Panc1 (cell line): ENCODE results near the gene INPP5D.

Experiments used
- CTCF ChIP-seq: fragments of 450-650 bp; IDR thresholded peaks from 2 replicates; pipeline ENCODE4 v1.5.1; 2017; ENCODE audit warnings: mild to moderate bottlenecking
- POLR2AphosphoS5 ChIP-seq: IDR thresholded peaks from 2 replicates; pipeline ENCODE4 v1.6.1; 2012; ENCODE audit warnings: mild to moderate bottlenecking, low read depth, low read length, moderate library complexity
- SIN3A ChIP-seq: IDR thresholded peaks from 2 replicates; pipeline ENCODE4 v1.6.1; 2012; ENCODE audit warnings: low read depth, mild to moderate bottlenecking, low read length, moderate library complexity, borderline replicate concordance; ENCODE audit not compliant: insufficient read depth
- TF ChIP-seq, protein P1 (sequence below), 2 experiments: IDR thresholded peaks; 2 replicates each; pipeline ENCODE4 v1.6.1; 2011 to 2012; ENCODE audit warnings: low read depth in 2 of 2, control low read depth in 1 of 2, low read length in 1 of 2, mild to moderate bottlenecking in 1 of 2, moderate library complexity in 1 of 2; ENCODE audit not compliant: insufficient read depth in 1 of 2

GRCh38 chr2:233185330-233185729 is 125.2 kb downstream of the INPP5D start:
- TF ChIP-seq SIN3A (no peak), CTCF (no peak), POLR2AphosphoS5 (no peak)
- TF ChIP-seq, protein P1, sequence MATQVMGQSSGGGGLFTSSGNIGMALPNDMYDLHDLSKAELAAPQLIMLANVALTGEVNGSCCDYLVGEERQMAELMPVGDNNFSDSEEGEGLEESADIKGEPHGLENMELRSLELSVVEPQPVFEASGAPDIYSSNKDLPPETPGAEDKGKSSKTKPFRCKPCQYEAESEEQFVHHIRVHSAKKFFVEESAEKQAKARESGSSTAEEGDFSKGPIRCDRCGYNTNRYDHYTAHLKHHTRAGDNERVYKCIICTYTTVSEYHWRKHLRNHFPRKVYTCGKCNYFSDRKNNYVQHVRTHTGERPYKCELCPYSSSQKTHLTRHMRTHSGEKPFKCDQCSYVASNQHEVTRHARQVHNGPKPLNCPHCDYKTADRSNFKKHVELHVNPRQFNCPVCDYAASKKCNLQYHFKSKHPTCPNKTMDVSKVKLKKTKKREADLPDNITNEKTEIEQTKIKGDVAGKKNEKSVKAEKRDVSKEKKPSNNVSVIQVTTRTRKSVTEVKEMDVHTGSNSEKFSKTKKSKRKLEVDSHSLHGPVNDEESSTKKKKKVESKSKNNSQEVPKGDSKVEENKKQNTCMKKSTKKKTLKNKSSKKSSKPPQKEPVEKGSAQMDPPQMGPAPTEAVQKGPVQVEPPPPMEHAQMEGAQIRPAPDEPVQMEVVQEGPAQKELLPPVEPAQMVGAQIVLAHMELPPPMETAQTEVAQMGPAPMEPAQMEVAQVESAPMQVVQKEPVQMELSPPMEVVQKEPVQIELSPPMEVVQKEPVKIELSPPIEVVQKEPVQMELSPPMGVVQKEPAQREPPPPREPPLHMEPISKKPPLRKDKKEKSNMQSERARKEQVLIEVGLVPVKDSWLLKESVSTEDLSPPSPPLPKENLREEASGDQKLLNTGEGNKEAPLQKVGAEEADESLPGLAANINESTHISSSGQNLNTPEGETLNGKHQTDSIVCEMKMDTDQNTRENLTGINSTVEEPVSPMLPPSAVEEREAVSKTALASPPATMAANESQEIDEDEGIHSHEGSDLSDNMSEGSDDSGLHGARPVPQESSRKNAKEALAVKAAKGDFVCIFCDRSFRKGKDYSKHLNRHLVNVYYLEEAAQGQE (IDR thresholded peaks at IDR 0.05; ENCODE audit: insufficient read depth in 1 of 2, low read depth in 2 of 2, low read length in 1 of 2): no peak
